Right lobe of liver (tissue), 4 donors: ENCODE results near the gene LLCFC1.

Source experiments
- CTCF ChIP-seq, 4 donors: fragments of 200-600 bp in 3 of 4; fragments of 450-650 bp in 1 of 4; IDR thresholded peaks; one replicate each; pipeline versions ENCODE4 v1.5.1 to v1.8.0; 2016 to 2022; ENCODE audit warnings: antibody characterized with exemption in 4 of 4, mild to moderate bottlenecking in 2 of 4
- POLR2A ChIP-seq: fragments of 450-650 bp; IDR thresholded peaks from one replicate; pipeline ENCODE4 v1.6.1; 2017; ENCODE audit warnings: antibody characterized with exemption, mild to moderate bottlenecking
- donor health status: DM: no; HTN: no; CAD: no.
- donor health status: DM: no; HTN: no; CAD: no.
- donor health status: DM: no; HTN: yes; CAD: no.

DNA sequence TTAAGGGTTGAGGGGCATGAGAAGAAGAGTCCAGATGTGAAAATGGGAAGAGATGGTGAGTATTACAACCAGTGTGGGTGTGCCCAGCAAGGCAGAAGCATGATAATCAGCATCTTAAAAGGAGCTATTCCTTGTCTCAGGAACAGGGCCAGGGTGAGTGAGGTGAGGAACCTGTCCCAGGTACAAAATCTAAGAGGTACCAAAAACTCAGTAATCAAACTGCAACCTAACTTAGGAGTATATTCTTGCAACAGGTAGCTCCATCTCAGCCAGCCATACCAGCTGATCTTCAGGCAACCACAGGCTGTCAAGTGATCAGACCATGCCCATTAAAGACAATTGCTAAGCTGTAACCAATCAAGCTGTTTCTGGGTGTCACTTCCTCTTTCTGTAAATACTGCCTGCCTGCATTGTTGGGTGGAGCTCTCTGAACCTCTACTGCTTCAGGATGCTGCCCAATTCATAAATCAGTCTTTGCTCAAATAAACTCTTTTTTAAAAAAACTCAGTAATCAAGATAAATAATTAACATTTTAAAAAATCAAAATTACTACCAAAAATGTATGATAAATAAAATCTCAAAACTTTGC is 15.5 kb downstream of the LLCFC1 start:
- no peak for TF ChIP-seq CTCF (IDR thresholded peaks at IDR 0.05)
- no peak for TF ChIP-seq POLR2A
